IMR-90 (cell line): ENCODE results near the gene SCFD2. TPM values are rescaled to one million over a fixed set of nuclear protein-coding genes. Genes with fewer than 3 reads are reported as not detected.

Source experiments
- ATAC-seq: fragments of 200-7000 bp; cut with Tn5 transposase; 2 replicates; pipeline ENCODE4 v1.9.1; 2020; ENCODE audit warnings: low read depth, mild to moderate bottlenecking, moderate library complexity
- BruUV-seq: library from RNA; stranded (reverse); fragments of 400-500 nt; replicated peaks from 2 replicates; lab custom pipeline; 2021; lab: Mats Ljungman, UMichigan
- CTCF ChIA-PET: fragments of 300-600 bp; formaldehyde crosslinking; extraction: SDS; loops from one replicate; lab custom pipeline; 2021; ENCODE audit warnings: antibody characterized with exemption; lab: Yijun Ruan, JAX
- POLR2A ChIA-PET: fragments of 300-600 bp; sonication (Branson Sonifier 250); formaldehyde crosslinking; loops from one replicate; lab custom pipeline; 2022; ENCODE audit warnings: antibody characterized with exemption; ENCODE audit not compliant: unreplicated experiment; lab: Charles Lee
- DNase-seq: peaks from one replicate; pipeline ENCODE4 v3.0.0; 2013
- H2AFZ ChIP-seq: replicated peaks from 2 replicates; pipeline ENCODE3; 2013; ENCODE audit warnings: low read length, mild to moderate bottlenecking; ENCODE audit not compliant: poor library complexity
- H2AK5ac ChIP-seq: 2 replicates; pipeline ENCODE4 v1.6.1; 2013; ENCODE audit warnings: low read depth, low read length, inconsistent platforms
- H2AK9ac ChIP-seq: replicated peaks from 2 replicates; pipeline ENCODE3; 2013; ENCODE audit warnings: mild to moderate bottlenecking, low read depth, low read length, moderate library complexity; ENCODE audit not compliant: poor library complexity
- H2BK120ac ChIP-seq: 2 replicates; pipeline ENCODE4 v1.6.1; 2013; ENCODE audit warnings: low read depth, low read length, inconsistent platforms
- H2BK15ac ChIP-seq: 3 replicates; pipeline ENCODE4 v1.6.1; 2013; ENCODE audit warnings: low read depth, low read length, inconsistent platforms
- H2BK20ac ChIP-seq: 2 replicates; pipeline ENCODE4 v1.6.1; 2013; ENCODE audit warnings: low read depth, mild to moderate bottlenecking, inconsistent platforms, low read length, moderate library complexity
- H2BK5ac ChIP-seq: 2 replicates; pipeline ENCODE4 v1.6.1; 2013; ENCODE audit warnings: mild to moderate bottlenecking, low read depth, low read length, inconsistent platforms; ENCODE audit not compliant: poor library complexity, severe bottlenecking
- H3K14ac ChIP-seq: replicated peaks from 2 replicates; pipeline ENCODE4 v1.6.1; 2013; ENCODE audit warnings: low read depth, low read length, inconsistent platforms
- H3K18ac ChIP-seq: 2 replicates; pipeline ENCODE4 v1.6.1; 2013; ENCODE audit warnings: low read depth, low read length, control low read depth
- H3K23ac ChIP-seq: 2 replicates; pipeline ENCODE4 v1.6.1; 2013; ENCODE audit warnings: low read depth, low read length, inconsistent platforms
- H3K27ac ChIP-seq: 2 replicates; pipeline ENCODE4 v1.5.1; 2013; ENCODE audit warnings: mild to moderate bottlenecking, control low read depth, low read length; ENCODE audit not compliant: insufficient read depth
- H3K27me3 ChIP-seq: 2 replicates; pipeline ENCODE4 v1.6.1; 2013; ENCODE audit warnings: low read length; ENCODE audit not compliant: control insufficient read depth, insufficient read depth
- H3K36me3 ChIP-seq: 2 replicates; pipeline ENCODE4 v1.6.1; 2013; ENCODE audit warnings: low read length, mixed read lengths; ENCODE audit not compliant: control insufficient read depth, insufficient read depth
- H3K4ac ChIP-seq: 2 replicates; pipeline ENCODE4 v1.6.1; 2013; ENCODE audit warnings: low read depth, low read length, inconsistent platforms
- H3K4me1 ChIP-seq: 2 replicates; pipeline ENCODE4 v1.6.1; 2013; ENCODE audit warnings: low read length, mixed read lengths; ENCODE audit not compliant: control insufficient read depth, insufficient read depth
- H3K4me2 ChIP-seq: 2 replicates; pipeline ENCODE4 v1.6.1; 2013; ENCODE audit warnings: low read depth, mild to moderate bottlenecking, control low read depth, low read length, moderate library complexity
- H3K4me3 ChIP-seq: 2 replicates; pipeline ENCODE4 v1.5.1; 2013; ENCODE audit warnings: low read depth, mild to moderate bottlenecking, control low read depth, low read length, moderate library complexity; ENCODE audit not compliant: insufficient read depth
- H3K56ac ChIP-seq: 2 replicates; pipeline ENCODE4 v1.6.1; 2013; ENCODE audit warnings: low read length, inconsistent platforms; ENCODE audit not compliant: insufficient read depth; ENCODE audit errors: extremely low read depth
- H3K79me1 ChIP-seq, 2 experiments: 2 replicates each; pipeline ENCODE4 v1.6.1; 2013; ENCODE audit warnings: low read length in 2 of 2, inconsistent platforms in 1 of 2, low read depth in 1 of 2
- H3K9ac ChIP-seq: 2 replicates; pipeline ENCODE4 v1.6.1; 2013; ENCODE audit warnings: low read depth, low read length, control low read depth
- H3K9me1 ChIP-seq: 2 replicates; pipeline ENCODE4 v1.6.1; 2013; ENCODE audit warnings: low read length, inconsistent platforms; ENCODE audit not compliant: insufficient read depth
- H3K9me3 ChIP-seq: 2 replicates; pipeline ENCODE4 v1.6.1; 2013; ENCODE audit warnings: low read length; ENCODE audit not compliant: control insufficient read depth, insufficient read depth
- H4K20me1 ChIP-seq: 2 replicates; pipeline ENCODE4 v1.6.1; 2013; ENCODE audit warnings: low read length, inconsistent platforms; ENCODE audit not compliant: insufficient read depth
- H4K5ac ChIP-seq: 2 replicates; pipeline ENCODE4 v1.6.1; 2013; ENCODE audit warnings: mild to moderate bottlenecking, low read depth, low read length, control low read depth
- H4K8ac ChIP-seq, 2 experiments: 2 replicates each; pipeline ENCODE4 v1.6.1; 2013; ENCODE audit warnings: low read depth in 2 of 2, low read length in 2 of 2, control low read depth in 1 of 2, inconsistent platforms in 1 of 2
- H4K91ac ChIP-seq: 2 replicates; pipeline ENCODE4 v1.6.1; 2013; ENCODE audit warnings: low read depth, low read length, inconsistent platforms; ENCODE audit not compliant: insufficient read depth
- CHD1 ChIP-seq: IDR thresholded peaks from 2 replicates; pipeline ENCODE4 v1.6.1; 2012; ENCODE audit warnings: low read depth, low read length, improper control_type of control experiment
- FOS ChIP-seq: fragments of 150-350 bp; IDR thresholded peaks from 2 replicates; pipeline ENCODE4 v1.6.1; 2016; ENCODE audit warnings: low read depth, low read length
- MAFK ChIP-seq: IDR thresholded peaks from 2 replicates; pipeline ENCODE4 v1.6.1; 2012; ENCODE audit warnings: low read depth, low read length, improper control_type of control experiment
- MAZ ChIP-seq: IDR thresholded peaks from 2 replicates; pipeline ENCODE4 v1.6.1; 2012; ENCODE audit warnings: low read depth, mild to moderate bottlenecking, low read length, improper control_type of control experiment, moderate library complexity, borderline replicate concordance
- MXI1 ChIP-seq: IDR thresholded peaks from 2 replicates; pipeline ENCODE4 v1.6.1; 2012; ENCODE audit warnings: low read depth, mild to moderate bottlenecking, low read length, moderate library complexity, borderline replicate concordance
- NFE2L2 ChIP-seq: fragments of 150-350 bp; IDR thresholded peaks from 2 replicates; pipeline ENCODE4 v1.6.1; 2016; ENCODE audit warnings: low read depth, mild to moderate bottlenecking, low read length
- POLR2A ChIP-seq: IDR thresholded peaks from 2 replicates; pipeline ENCODE4 v1.6.1; 2012; ENCODE audit warnings: mild to moderate bottlenecking, low read depth, low read length
- RCOR1 ChIP-seq: IDR thresholded peaks from 2 replicates; pipeline ENCODE4 v1.6.1; 2012; ENCODE audit warnings: mild to moderate bottlenecking, low read length, improper control_type of control experiment; ENCODE audit not compliant: insufficient replicate concordance
- SMC3 ChIP-seq: fragments of 150-350 bp; IDR thresholded peaks from 2 replicates; pipeline ENCODE4 v1.6.1; 2016; ENCODE audit warnings: low read depth, mild to moderate bottlenecking, antibody characterized with exemption, low read length, moderate library complexity
- dilution Hi-C: fragments of 300-500 bp; cut with HindIII; formaldehyde crosslinking; loops from one replicate; pipeline ENCODE4 v1.14.3; 2018; ENCODE audit warnings: low sequenced_read_pairs; ENCODE audit not compliant: unreplicated experiment
- in situ Hi-C: fragments of 300-500 bp; cut with MboI; formaldehyde crosslinking; loops from 3 replicates; pipeline ENCODE4 v1.14.3; 2019; ENCODE audit warnings: low sequenced_read_pairs, inconsistent platforms, mixed read lengths
- intact Hi-C: fragments of 100-400 bp; cut with micrococcal nuclease; formaldehyde crosslinking; loops from 2 replicates; pipeline ENCODE4 v1.10.0; 2022
- polyA plus RNA-seq, 3 experiments: library from polyadenylated mRNA; depleted of rRNA; stranded (reverse); fragments of >200 nt; gene quantifications; 2 replicates each; pipeline ENCODE4 v1.2.3, GENCODE V29; 2012; ENCODE audit warnings: low replicate concordance in 1 of 3
- total RNA-seq: library from RNA; depleted of rRNA; stranded (reverse); fragments of >200 nt; gene quantifications from 2 replicates; pipeline ENCODE4 v1.2.3, GENCODE V29; 2012
- TF ChIP-seq, protein P1 (sequence below): fragments of 150-350 bp; IDR thresholded peaks from 2 replicates; pipeline ENCODE4 v1.6.1; 2017; ENCODE audit warnings: mild to moderate bottlenecking, antibody characterized with exemption, low read length, low read depth

Gene SCFD2
- total and polyA plus RNA-seq, 2 of the 4 experiments (the other 2 are of a cell fraction), result 18.9 to 62.4 TPM

DNA sequence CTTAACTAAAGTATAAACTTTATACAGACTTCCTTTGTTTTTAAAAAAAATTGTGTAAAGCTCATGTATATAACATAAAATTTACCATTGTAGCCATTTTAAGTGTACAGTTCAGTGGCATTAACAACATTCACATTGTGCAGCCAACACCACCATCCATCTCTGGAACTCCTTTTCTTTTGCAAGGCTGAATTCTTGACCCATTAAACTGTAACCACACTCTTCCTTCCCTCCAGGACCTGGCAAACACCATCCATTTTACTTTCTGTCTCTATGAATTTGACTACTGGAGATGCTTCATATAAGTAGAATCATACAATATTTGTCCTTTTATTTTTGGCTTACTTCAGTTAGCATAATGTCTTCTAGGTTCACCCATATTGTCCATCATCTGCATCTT lies 399.1 kb downstream of the SCFD2 start:
- in situ Hi-C loops, result no loop called here
- H4K8ac ChIP-seq, result no peak overlapping the region
- H3K36me3 ChIP-seq, result no peaks in the 10 kb centered on the region
- no peak for DNase-seq
- no peak overlapping the region for H3K4me2 ChIP-seq
- H2AK9ac ChIP-seq, result no peak overlapping the region
- no peak overlapping the region for H2BK120ac ChIP-seq
- no peaks in the 10 kb centered on the region for H3K4me1 ChIP-seq
- H3K4ac ChIP-seq, result no peak overlapping the region
- H4K5ac ChIP-seq, result no peak overlapping the region
- H3K27ac ChIP-seq, result no peak overlapping the region
- dilution Hi-C loops, result no loop called here
- no peak overlapping the region for H3K4me3 ChIP-seq
- H3K79me1 ChIP-seq, result no peaks in the 10 kb centered on the region; a peak in 1 of 4 replicates
- no peak overlapping the region for H3K9ac ChIP-seq
- peaks cover 2% of the 10 kb centered on the region; the same call in 1 of the 2 replicates for H3K9me1 ChIP-seq
- H3K56ac ChIP-seq, result no peak overlapping the region
- POLR2A ChIA-PET, result no interaction called here
- TF ChIP-seq RCOR1 (no peak), POLR2A (no peak), CHD1 (no peak), SMC3 (no peak), MAZ (no peak), NFE2L2 (no peak), MXI1 (no peak), MAFK (no peak), FOS (no peak)
- TF ChIP-seq, protein P1, sequence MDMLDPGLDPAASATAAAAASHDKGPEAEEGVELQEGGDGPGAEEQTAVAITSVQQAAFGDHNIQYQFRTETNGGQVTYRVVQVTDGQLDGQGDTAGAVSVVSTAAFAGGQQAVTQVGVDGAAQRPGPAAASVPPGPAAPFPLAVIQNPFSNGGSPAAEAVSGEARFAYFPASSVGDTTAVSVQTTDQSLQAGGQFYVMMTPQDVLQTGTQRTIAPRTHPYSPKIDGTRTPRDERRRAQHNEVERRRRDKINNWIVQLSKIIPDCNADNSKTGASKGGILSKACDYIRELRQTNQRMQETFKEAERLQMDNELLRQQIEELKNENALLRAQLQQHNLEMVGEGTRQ, result no peak
- H3K9me3 ChIP-seq, result no peaks in the 10 kb centered on the region
- ATAC-seq, result no peak
- intact Hi-C loops, result no loop called here
- no peak overlapping the region for H2AK5ac ChIP-seq
- no peaks in the 10 kb centered on the region for H4K20me1 ChIP-seq
- CTCF ChIA-PET, result no interaction called here
- no peak overlapping the region for H2BK15ac ChIP-seq
- H2BK5ac ChIP-seq, result no peak overlapping the region
- no TSS peak for BruUV-seq
- H3K27me3 ChIP-seq, result no peaks in the 10 kb centered on the region
- no peak overlapping the region for H4K91ac ChIP-seq
- H3K14ac ChIP-seq, result no peak overlapping the region
- H3K18ac ChIP-seq, result no peak overlapping the region
- H2AFZ ChIP-seq, result no peak overlapping the region
- H2BK20ac ChIP-seq, result no peak overlapping the region
- H3K23ac ChIP-seq, result no peak overlapping the region
